Gastroesophageal sphincter (tissue), 2 donors: ENCODE results near the gene CCR1.

ENCODE experiments used
- POLR2A ChIP-seq, 2 donors: fragments of 450-650 bp; IDR thresholded peaks; one replicate each; pipeline ENCODE4 v1.6.1; 2017; ENCODE audit warnings: antibody characterized with exemption in 2 of 2, mild to moderate bottlenecking in 2 of 2, moderate library complexity in 1 of 2
- POLR2AphosphoS5 ChIP-seq: sonication (generic); formaldehyde crosslinking; IDR thresholded peaks from one replicate; pipeline ENCODE4 v1.6.1; 2017; ENCODE audit warnings: antibody characterized with exemption

DNA sequence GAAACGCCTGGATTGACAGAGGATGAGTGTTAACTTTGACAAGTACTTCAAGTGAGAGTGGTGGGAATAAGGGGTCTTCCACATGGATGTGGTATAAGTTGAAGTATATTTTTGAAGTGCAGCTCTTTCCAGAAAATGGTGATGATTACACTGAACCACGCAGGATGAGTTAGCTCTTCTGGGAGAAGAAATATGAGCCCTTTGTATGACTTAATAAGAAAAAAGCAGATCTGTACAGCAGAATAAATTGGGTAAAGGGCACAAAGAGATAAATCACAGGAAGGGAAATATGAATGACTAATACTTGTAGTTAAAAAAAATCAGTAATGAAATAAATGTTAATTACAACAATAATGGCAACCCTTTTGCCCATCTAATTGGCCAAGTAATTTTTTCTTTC, 35.4 kb upstream of the CCR1 start:
- TF ChIP-seq POLR2AphosphoS5, result no peak
- TF ChIP-seq POLR2A (IDR thresholded peaks at IDR 0.05), result no peak
